ENCODE measurements around the gene GP1BB.

The GP1BB gene

GRCh38 chr22:19756288-19757128, 33.2 kb downstream of the GP1BB start:
- no peak for DNase-seq

- DNase-seq, result no peak
Measured at GRCh38 chr22:19757140-19757984, 34.0 kb downstream of the GP1BB start.

GRCh38 chr22:19757985-19758895, 34.9 kb downstream of the GP1BB start:
- DNase-seq, result no peak

GRCh38 chr22:19758896-19759426, 35.6 kb downstream of the GP1BB start:
- DNase-seq, result no peak

GRCh38 chr22:19759427-19760057, 36.2 kb downstream of the GP1BB start:
- no peak for DNase-seq

GRCh38 chr22:19760058-19760950, 37.0 kb downstream of the GP1BB start, which contains the start of gene TBX1:
Gene TBX1 (plus strand): TSS chr22:19760778. CDS start chr22:19760844, 66 bp downstream.
- DNase-seq, result no peak

- DNase-seq, result no peak
Measured at GRCh38 chr22:19760951-19761724, 37.8 kb downstream of the GP1BB start.

- no peak for DNase-seq
Measured at GRCh38 chr22:19761725-19762567, 38.6 kb downstream of the GP1BB start.

- DNase-seq, result no peak
Measured at GRCh38 chr22:19762568-19763457, 39.5 kb downstream of the GP1BB start.

- no peak for DNase-seq
Measured at GRCh38 chr22:19763458-19764298, 40.3 kb downstream of the GP1BB start.

GRCh38 chr22:19764299-19764593, 40.9 kb downstream of the GP1BB start:
- DNase-seq, result no peak

GRCh38 chr22:19764636-19765476, 41.5 kb downstream of the GP1BB start:
- DNase-seq, result no peak

GRCh38 chr22:19765477-19766239, 42.3 kb downstream of the GP1BB start:
- no peak for DNase-seq

- DNase-seq, result no peak
Measured at GRCh38 chr22:19766240-19766510, 42.8 kb downstream of the GP1BB start.

GRCh38 chr22:19766511-19767426, 43.4 kb downstream of the GP1BB start:
- DNase-seq, result no peak
